Testis (tissue), 3 donors: ENCODE measurements around the gene PIGL. TPM values are rescaled to one million over a fixed set of nuclear protein-coding genes. Genes with fewer than 3 reads are reported as not detected.

Experiments used
- DNase-seq: peaks from one replicate; pipeline ENCODE4 v3.0.0-alpha.2; 2019
- H3K27ac ChIP-seq, 2 donors: fragments of 200-600 bp; sonication (generic); one replicate each; pipeline ENCODE4 v1.5.1; 2019
- H3K27me3 ChIP-seq: fragments of 200-600 bp; sonication (generic); one replicate; pipeline ENCODE4 v1.5.1; 2019
- H3K36me3 ChIP-seq: fragments of 200-600 bp; sonication (generic); one replicate; pipeline ENCODE4 v1.5.1; 2017; ENCODE audit warnings: low read depth; ENCODE audit errors: missing control alignments
- H3K4me1 ChIP-seq: fragments of 200-600 bp; sonication (generic); one replicate; pipeline ENCODE4 v1.5.1; 2019
- H3K4me3 ChIP-seq, 2 donors: fragments of 200-600 bp; sonication (generic); one replicate each; pipeline ENCODE4 v1.5.1; 2017 to 2019
- H3K9me3 ChIP-seq: fragments of 200-600 bp; sonication (generic); one replicate; pipeline ENCODE4 v1.5.1; 2017
- POLR2A ChIP-seq: fragments of 450-650 bp; IDR thresholded peaks from one replicate; pipeline ENCODE4 v1.6.1; 2017; ENCODE audit warnings: antibody characterized with exemption, mild to moderate bottlenecking, moderate library complexity
- WGBS, 2 donors: methylation state at CpG; one replicate each; pipeline ENCODE4 v1.1.5; 2018; 5-methylcytosine and 5-hydroxymethylcytosine counted together
- intact Hi-C: fragments of 100-400 bp; cut with DNase I; formaldehyde crosslinking; loops from one replicate; pipeline ENCODE4 v1.15.1; 2023; ENCODE audit warnings: low total_unique reads
- polyA plus RNA-seq: library from polyadenylated mRNA; stranded (reverse); fragments of 350-450 nt; fragmentation: Illumina TruSeq; extraction: RNeasy Lipid Tissue Mini Kit (QIAGEN cat#74804); gene quantifications from one replicate; pipeline ENCODE4 v1.2.3, GENCODE V29; 2014; ENCODE audit warnings: low read depth, low replicate concordance; ENCODE audit not compliant: insufficient read depth
- total RNA-seq, 2 donors: library from RNA; depleted of rRNA; stranded (reverse); fragments of >200 nt; gene quantifications; one replicate each; pipeline ENCODE4 v1.2.3, GENCODE V29; 2016
- TF ChIP-seq, protein P1 (sequence below), 3 experiments: fragments of 450-650 bp in 2 of 3; fragments of 200-600 bp in 1 of 3; sonication (generic) in 1 of 3; IDR thresholded peaks; one replicate each; pipeline ENCODE4 v1.5.1; 2016 to 2019; ENCODE audit warnings: antibody characterized with exemption in 3 of 3, mild to moderate bottlenecking in 2 of 3, moderate library complexity in 1 of 3

Gene PIGL
- total and polyA plus RNA-seq, 3 donors from 2014 or later = 31.3 to 93.9 (median 74.1) TPM

DNA sequence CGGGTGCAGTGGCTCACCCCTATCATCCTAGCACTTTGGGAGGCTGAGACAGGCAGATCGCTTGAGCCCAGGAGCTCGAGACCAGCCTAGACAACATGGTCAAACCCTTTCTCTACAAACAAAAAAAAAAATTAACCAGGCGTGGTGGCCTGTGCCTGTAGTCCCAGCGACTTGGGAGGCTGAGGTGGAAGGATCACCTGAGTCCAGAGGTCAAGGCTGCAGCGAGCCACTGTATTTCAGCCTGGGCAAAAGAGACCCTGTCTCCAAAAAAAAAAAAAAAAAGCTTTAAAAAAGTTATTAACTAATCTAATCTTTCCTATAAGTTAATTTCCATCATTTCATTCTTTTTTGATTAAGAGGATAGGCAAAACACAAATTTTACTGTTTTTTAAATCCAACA is 4.2 kb upstream of the PIGL start:
- no peak for DNase-seq
- Histone ChIP-seq H3K9me3 (no peaks in the 10 kb centered on the region), H3K36me3 (no peaks in the 10 kb centered on the region), H3K27me3 (no peaks in the 10 kb centered on the region), H3K4me3 (no peak overlapping the region), H3K27ac (no peak overlapping the region), H3K4me1 (peaks cover 13% of the 10 kb centered on the region)
- WGBS, 2 donors = 58 to 73% methylated on average over 6 of the region's 6 CpGs
- TF ChIP-seq POLR2A = no peak
- TF ChIP-seq, protein P1, sequence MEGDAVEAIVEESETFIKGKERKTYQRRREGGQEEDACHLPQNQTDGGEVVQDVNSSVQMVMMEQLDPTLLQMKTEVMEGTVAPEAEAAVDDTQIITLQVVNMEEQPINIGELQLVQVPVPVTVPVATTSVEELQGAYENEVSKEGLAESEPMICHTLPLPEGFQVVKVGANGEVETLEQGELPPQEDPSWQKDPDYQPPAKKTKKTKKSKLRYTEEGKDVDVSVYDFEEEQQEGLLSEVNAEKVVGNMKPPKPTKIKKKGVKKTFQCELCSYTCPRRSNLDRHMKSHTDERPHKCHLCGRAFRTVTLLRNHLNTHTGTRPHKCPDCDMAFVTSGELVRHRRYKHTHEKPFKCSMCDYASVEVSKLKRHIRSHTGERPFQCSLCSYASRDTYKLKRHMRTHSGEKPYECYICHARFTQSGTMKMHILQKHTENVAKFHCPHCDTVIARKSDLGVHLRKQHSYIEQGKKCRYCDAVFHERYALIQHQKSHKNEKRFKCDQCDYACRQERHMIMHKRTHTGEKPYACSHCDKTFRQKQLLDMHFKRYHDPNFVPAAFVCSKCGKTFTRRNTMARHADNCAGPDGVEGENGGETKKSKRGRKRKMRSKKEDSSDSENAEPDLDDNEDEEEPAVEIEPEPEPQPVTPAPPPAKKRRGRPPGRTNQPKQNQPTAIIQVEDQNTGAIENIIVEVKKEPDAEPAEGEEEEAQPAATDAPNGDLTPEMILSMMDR (IDR thresholded peaks at IDR 0.05) = no peak
- intact Hi-C loops = no loop called here

DNA sequence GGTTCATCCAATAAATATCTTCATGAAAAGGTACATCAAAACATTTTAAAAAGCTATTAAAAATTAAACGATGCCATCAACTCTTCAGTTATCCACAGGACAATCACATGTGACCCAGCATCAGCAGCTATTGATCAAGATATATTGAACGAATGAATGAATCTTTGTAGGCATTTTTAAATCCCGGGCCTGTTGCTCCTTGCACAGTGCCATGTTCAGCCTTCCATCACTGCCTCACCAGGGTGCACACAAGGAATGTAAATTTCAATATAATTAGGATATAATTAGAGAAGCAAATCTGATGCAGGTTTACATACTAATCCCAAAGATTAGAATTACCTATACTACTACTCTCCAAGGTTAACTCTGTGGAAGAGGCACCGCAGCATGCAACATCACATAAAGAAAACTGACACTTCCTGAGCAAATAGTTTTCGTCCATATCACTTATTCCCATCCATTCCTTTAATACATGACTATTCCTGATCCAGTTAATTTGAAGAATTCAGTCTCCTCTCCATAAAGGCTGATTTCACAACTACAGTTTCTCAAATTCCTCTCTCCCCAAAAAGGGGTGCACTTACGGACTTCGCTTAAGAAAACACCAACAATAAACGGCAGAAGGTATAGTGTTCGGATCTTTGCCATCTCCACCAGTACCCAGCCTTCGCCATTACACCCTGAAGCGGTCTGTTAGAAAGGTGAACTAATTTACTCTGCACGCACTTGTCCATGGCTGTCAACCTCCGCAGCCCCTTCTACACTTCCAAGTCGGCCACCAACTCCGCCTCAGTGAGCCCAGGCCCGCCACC is 2.6 kb upstream of the PIGL start:
- Histone ChIP-seq H3K36me3 (no peaks in the 10 kb centered on the region), H3K4me1 (peaks cover 15% of the 10 kb centered on the region), H3K4me3 (peak overlapping the region; percentile 96 to 99), H3K27me3 (no peaks in the 10 kb centered on the region), H3K9me3 (no peaks in the 10 kb centered on the region), H3K27ac (peak overlapping the region; percentile 95 to 98)
- no peak for DNase-seq
- TF ChIP-seq, protein P1 (IDR thresholded peaks at IDR 0.05) = no peak
- no peak for TF ChIP-seq POLR2A
- WGBS, 2 donors = 3 to 4% methylated on average over 11 to 16 of the region's 16 CpGs
- intact Hi-C loops = no loop called here

DNA sequence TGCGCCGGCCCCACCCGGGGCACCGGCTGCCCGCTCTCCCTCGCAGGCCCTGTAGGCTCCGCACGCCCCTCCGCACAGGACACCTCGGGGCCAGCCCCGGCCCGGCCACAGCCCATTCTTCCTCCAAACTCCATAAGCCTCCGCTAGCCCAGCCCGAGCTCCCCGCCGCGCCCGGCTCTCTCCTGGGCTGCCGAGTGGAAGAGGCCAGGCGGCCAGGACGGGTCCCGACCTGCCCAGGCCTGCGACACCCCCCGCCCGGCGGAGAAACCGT is 2.1 kb upstream of the PIGL start:
- H3K4me1 ChIP-seq = peaks cover 15% of the 10 kb centered on the region
- intact Hi-C loops = no loop called here
- no peak for TF ChIP-seq POLR2A
- TF ChIP-seq, protein P1 (IDR thresholded peaks at IDR 0.05) = no peak

DNA sequence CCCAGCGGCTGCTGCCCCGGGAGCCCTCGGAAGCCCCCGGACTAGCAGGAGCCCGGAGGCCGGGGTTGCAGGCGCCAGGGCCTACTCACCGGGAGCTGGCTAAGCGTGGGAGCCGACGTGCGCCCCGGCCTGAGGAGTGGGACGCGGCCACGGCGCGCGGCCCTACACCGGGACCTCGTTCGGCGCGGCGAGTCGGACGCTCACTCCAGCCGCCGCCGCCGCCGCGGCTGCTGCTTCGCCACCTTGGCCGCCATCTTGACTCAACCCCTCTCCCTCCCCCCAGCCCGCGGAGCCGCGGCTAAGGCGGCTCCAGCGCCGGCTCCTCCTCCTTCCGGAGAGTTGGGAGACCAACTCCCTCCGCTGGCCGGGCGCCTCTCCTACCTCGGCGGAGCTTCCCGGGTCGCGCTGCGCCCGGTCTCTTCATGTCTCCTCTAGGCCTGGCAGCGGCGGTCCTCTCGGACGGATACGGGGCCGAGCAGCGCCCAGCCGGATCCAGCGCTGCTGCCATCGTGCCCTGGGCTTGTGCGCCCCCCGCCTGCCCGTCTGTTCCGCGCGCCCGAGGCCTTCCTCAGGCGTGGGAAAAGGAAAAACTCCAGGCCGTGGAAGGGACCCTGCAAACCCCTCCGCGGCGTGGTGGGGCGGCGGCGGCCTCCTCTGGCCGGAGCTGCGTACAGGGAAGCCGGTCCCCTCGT is 1.6 kb upstream of the PIGL start, which contains the start of gene NCOR1:
Gene NCOR1 (minus strand): TSS at position 262 of the 692 bp plus-strand sequence. CDS start 20,965 bp downstream, outside the sequence.
- Histone ChIP-seq H3K27me3 (no peaks in the 10 kb centered on the region), H3K9me3 (no peaks in the 10 kb centered on the region), H3K4me1 (peaks cover 15% of the 10 kb centered on the region), H3K27ac (peak within 1 kb of the TSS; percentile 95 to 98), H3K36me3 (no peaks in the 10 kb centered on the region), H3K4me3 (peak within 1 kb of the TSS; percentile 96 to 99)
- WGBS, 2 donors = 0% methylated on average over 32 to 45 of the region's 82 CpGs
- TF ChIP-seq, protein P1 (IDR thresholded peaks at IDR 0.05) = peak in 1 of 3 experiments; percentile 20
- no peak for TF ChIP-seq POLR2A
- peak; percentile 94 for DNase-seq
- intact Hi-C loops = no loop called here

More for the DNA sequence above, 2.1 kb upstream of the PIGL start:
- WGBS, 2 donors = 0% methylated on average over 18 of the region's 27 CpGs; no CpG with 5 or more reads in 1 of the 2 donors
- Histone ChIP-seq H3K27ac (peak overlapping the region; percentile 95 to 98), H3K36me3 (no peaks in the 10 kb centered on the region), H3K9me3 (no peaks in the 10 kb centered on the region), H3K27me3 (no peaks in the 10 kb centered on the region), H3K4me3 (peak overlapping the region; percentile 96 to 99)
- peak; percentile 66 for DNase-seq
